GM19372 (cell line): ENCODE data around the gene TNS1.

ENCODE experiments used
- ATAC-seq: cut with Tn5 transposase; IDR thresholded peaks from one replicate; pipeline ENCODE4 v1.9.1; 2021; ENCODE audit warnings: mild to moderate bottlenecking, low read depth, moderate library complexity; ENCODE audit not compliant: unreplicated experiment

Gene TNS1

GRCh38 chr2:217761645-217762277, 241.0 kb downstream of the TNS1 start:
- ATAC-seq, result no peak

DNA sequence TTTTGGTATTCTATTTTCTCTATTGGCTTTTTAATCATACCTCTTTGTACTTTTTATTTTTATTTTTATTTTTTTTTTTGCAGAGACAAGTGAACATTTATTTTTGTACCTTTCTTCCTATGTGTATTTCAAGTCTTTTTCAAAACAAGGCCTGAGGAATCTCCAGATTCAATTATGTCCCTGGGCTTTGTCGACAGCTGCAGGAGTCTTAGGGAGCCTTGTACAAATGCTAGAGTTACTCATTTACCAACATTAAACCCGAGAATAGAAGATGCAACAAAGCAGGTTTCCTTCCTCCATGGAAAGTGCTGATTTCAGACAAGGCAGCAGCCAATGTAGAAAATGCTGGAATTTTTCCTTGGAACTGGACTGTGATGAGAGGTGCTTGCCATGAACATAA, 242.8 kb downstream of the TNS1 start:
- ATAC-seq, result no peak

- no peak for ATAC-seq
These were observed 245.7 kb downstream of the TNS1 start for GRCh38 chr2:217757108-217757463.

DNA sequence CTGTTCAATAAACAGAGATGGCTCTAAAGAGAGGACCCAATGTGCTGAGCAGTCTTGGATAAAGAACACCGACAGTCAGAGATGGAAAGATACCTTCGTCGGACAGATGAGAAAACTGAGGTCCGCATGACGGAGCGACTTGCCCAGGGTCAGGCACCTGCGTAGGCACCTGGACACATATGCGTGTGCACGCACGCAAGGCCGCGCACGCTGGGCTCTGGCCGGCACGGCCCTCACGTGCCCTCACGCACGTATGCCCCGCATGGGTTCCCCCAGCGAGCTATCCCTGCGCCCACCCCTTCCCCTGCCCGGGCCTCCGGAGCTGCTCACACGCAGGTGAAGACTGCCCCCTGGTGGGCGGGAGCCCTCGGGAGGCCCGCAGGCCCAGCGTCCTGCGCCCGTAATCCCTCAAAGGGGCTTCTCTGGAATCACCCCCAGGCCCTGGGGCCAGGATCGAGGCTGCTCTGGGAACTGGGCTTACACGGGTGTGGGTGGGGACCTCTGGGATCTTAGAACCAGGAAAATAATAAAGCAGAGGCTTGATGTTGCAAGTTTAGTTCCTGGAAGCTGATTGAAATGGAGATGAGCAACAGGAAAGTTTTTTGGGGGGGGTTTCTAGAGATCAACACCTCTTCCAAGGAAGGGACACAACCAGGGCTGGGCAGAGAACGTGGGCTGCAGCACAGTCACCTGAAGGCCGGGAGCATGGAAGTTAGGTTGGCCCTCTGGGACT, 246.3 kb downstream of the TNS1 start:
- ATAC-seq, result peak; percentile 80

DNA sequence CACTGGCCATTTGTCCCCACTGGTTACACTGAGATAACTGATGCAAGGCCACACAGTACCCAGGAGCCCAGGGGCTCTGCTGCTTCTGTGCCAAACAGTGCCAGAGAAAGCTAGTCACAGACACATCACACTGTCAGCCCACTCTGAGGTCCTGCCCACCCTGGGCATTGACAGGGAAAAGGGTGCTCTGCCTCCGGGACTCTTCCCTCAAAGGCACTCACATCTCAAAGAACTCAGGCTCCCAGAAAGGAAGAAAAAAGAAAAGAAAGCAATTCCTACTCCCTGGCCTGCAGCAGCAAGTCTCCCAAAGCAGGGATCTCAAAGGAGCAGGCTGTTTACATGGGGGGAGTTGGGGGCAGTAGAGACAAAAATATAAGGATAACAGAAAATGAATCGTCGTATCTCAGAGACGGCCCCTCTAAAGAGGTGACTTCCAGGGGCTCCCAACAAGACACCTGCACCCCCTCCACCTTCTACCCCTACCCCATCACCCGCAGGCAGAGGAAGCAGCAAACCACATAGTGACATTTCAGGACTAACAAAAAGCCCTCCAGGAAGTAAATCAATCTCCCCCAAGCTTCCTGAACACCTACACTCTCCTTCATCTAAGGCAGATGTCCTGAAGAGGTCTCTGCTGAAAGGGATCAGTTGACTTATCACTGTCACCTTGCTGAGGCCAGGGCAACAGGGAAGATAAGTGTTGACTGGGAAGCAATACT, 247.6 kb downstream of the TNS1 start:
- no peak for ATAC-seq

- no peak for ATAC-seq
These were observed 249.2 kb downstream of the TNS1 start for GRCh38 chr2:217753460-217754200.

- ATAC-seq, result no peak
These were observed 249.9 kb downstream of the TNS1 start for GRCh38 chr2:217752714-217753459.

- ATAC-seq, result no peak
These were observed 250.8 kb downstream of the TNS1 start for GRCh38 chr2:217751952-217752351.

GRCh38 chr2:217751192-217751591, 251.6 kb downstream of the TNS1 start:
- no peak for ATAC-seq
